BJ (cell line): ENCODE results near the gene NIPBL. TPM values are rescaled to one million over a fixed set of nuclear protein-coding genes. Genes with fewer than 3 reads are reported as not detected.

Experiments used
- CTCF ChIA-PET: fragments of 350-600 bp; formaldehyde crosslinking; extraction: SDS; loops from one replicate; lab custom pipeline; 2021; ENCODE audit warnings: antibody characterized with exemption, inconsistent platforms; lab: Yijun Ruan, JAX
- POLR2A ChIA-PET: fragments of 300-600 bp; sonication (Branson Sonifier 250); formaldehyde crosslinking; extraction: SDS; loops from one replicate; lab custom pipeline; 2021; ENCODE audit warnings: antibody characterized with exemption; lab: Charles Lee
- DNase-seq: peaks from one replicate; pipeline ENCODE4 v3.0.0-alpha.2; 2011; ENCODE audit warnings: low read depth
- H3K27me3 ChIP-seq: 2 replicates; pipeline ENCODE4 v1.6.0; 2011; ENCODE audit warnings: low read length; ENCODE audit not compliant: control insufficient read depth, insufficient read depth
- H3K36me3 ChIP-seq: 2 replicates; pipeline ENCODE4 v1.5.1; 2011; ENCODE audit warnings: low read length; ENCODE audit not compliant: control insufficient read depth, insufficient read depth
- H3K4me3 ChIP-seq: 2 replicates; pipeline ENCODE4 v1.5.1; 2011; ENCODE audit warnings: low read depth, mild to moderate bottlenecking, control low read depth, low read length
- polyA plus RNA-seq: library from polyadenylated mRNA; depleted of rRNA; stranded (reverse); fragments of >200 nt; gene quantifications from 2 replicates; pipeline ENCODE4 v1.2.3, GENCODE V29; 2011
- TF ChIP-seq, protein P1 (sequence below): IDR thresholded peaks from 2 replicates; pipeline ENCODE4 v1.5.1; 2011; ENCODE audit warnings: low read depth, mild to moderate bottlenecking, control low read depth, inconsistent platforms, low read length, moderate library complexity; ENCODE audit not compliant: insufficient read depth

NIPBL gene
- polyA plus RNA-seq, 1 experiment: 25.6 TPM

DNA sequence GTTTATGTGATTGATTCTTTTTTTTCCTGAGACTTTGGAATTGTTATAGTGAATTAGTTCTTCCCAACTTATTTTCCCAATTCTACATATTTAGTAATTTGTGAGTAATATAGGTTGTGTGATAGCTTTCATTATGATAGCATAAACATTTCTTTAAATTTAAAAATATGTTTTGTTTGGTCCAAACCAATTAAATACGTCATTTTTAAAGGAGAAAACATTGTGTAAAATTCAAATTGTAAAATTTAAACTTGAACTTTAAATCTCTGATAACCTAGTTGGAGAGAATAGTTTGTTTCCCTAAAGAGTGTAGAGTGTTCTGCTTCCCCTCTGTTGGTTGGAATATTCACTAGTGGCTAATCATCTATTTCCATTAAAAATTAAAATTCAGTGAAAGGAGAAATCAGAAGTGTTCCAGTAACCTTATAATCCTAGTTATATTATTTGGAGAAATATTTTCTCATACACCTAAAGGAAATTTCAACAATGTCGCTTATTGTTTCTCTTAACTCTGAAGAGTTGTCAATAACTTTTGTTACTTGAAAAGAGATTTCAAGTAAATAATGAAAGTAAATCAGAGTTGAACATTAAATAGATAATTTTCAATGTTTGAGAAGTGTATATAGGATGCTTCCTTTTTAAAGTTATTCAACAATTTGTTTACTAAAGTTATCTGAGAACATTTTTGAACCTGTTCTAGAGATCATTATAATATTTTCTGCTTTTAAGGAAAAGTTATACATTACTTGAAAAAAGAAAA lies 2.9 kb downstream of the NIPBL start:
- Histone ChIP-seq H3K4me3 (peak overlapping the region; percentile 95), H3K27me3 (no peaks in the 10 kb centered on the region), H3K36me3 (no peaks in the 10 kb centered on the region)
- ChIA-PET CTCF (interaction anchor here (1.2 kb wide), 1 partner anchor 124 kb away, joined by 3 read pairs; no protein-coding TSS in a partner anchor), POLR2A (no interaction called here)
- no peak for DNase-seq
- TF ChIP-seq, protein P1, sequence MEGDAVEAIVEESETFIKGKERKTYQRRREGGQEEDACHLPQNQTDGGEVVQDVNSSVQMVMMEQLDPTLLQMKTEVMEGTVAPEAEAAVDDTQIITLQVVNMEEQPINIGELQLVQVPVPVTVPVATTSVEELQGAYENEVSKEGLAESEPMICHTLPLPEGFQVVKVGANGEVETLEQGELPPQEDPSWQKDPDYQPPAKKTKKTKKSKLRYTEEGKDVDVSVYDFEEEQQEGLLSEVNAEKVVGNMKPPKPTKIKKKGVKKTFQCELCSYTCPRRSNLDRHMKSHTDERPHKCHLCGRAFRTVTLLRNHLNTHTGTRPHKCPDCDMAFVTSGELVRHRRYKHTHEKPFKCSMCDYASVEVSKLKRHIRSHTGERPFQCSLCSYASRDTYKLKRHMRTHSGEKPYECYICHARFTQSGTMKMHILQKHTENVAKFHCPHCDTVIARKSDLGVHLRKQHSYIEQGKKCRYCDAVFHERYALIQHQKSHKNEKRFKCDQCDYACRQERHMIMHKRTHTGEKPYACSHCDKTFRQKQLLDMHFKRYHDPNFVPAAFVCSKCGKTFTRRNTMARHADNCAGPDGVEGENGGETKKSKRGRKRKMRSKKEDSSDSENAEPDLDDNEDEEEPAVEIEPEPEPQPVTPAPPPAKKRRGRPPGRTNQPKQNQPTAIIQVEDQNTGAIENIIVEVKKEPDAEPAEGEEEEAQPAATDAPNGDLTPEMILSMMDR: no peak

DNA sequence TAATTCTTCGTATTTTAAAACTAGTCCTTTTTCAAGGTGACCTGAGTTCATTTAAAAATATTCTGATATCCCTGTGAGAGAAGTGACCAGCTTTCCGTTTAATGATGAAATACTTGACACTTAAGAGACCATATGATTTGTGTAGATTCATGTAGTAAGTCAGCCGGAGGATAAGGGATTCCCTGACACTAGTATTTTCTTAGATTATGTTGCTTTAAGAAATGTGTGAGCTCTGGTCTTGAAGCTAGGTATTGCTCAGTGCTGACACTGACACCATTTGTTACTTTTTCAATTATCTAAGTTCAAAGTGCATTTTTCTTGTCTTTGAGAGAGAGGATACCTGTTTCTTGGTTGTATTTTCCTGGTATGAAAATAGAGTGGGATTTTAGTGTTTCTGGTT lies 4.2 kb downstream of the NIPBL start:
- H3K27me3 ChIP-seq: no peaks in the 10 kb centered on the region
- TF ChIP-seq, protein P1: no peak
- no peak for DNase-seq
- H3K36me3 ChIP-seq: no peaks in the 10 kb centered on the region
- H3K4me3 ChIP-seq: no peak overlapping the region
- POLR2A ChIA-PET: no interaction called here
- CTCF ChIA-PET: interaction anchor here (0.6 kb wide), 1 partner anchor 242 kb away, joined by 3 read pairs; no protein-coding TSS in a partner anchor

GRCh38 chr5:36881304-36881703 lies 4.7 kb downstream of the NIPBL start:
- no peak for DNase-seq
- TF ChIP-seq, protein P1: no peak
- H3K36me3 ChIP-seq: no peaks in the 10 kb centered on the region
- H3K4me3 ChIP-seq: no peak overlapping the region
- CTCF ChIA-PET: interaction anchor here (0.6 kb wide), 1 partner anchor 241 kb away, joined by 3 read pairs; no protein-coding TSS in a partner anchor
- no peaks in the 10 kb centered on the region for H3K27me3 ChIP-seq
- POLR2A ChIA-PET: no interaction called here

GRCh38 chr5:36881807-36882206 lies 5.2 kb downstream of the NIPBL start:
- TF ChIP-seq, protein P1: no peak
- no peak overlapping the region for H3K4me3 ChIP-seq
- ChIA-PET POLR2A (no interaction called here), CTCF (no interaction called here)
- DNase-seq: no peak
- no peaks in the 10 kb centered on the region for H3K27me3 ChIP-seq
- no peaks in the 10 kb centered on the region for H3K36me3 ChIP-seq

- ChIA-PET CTCF (no interaction called here), POLR2A (no interaction called here)
- H3K36me3 ChIP-seq: no peaks in the 10 kb centered on the region
- no peak for DNase-seq
- H3K27me3 ChIP-seq: no peaks in the 10 kb centered on the region
- TF ChIP-seq, protein P1: no peak
- H3K4me3 ChIP-seq: no peak overlapping the region
Observed at GRCh38 chr5:36882250-36882649, 5.7 kb downstream of the NIPBL start.
